Left renal pelvis (tissue), 4 donors: ENCODE data around the gene ESYT3. TPM values are rescaled to one million over a fixed set of nuclear protein-coding genes. Genes with fewer than 3 reads are reported as not detected.

Source experiments
- DNase-seq, 4 donors: peaks; one replicate each; pipeline ENCODE4 v3.0.0-alpha.2; 2013; ENCODE audit warnings: low read depth in 4 of 4, low spot score in 3 of 4
- polyA plus RNA-seq, 4 donors: library from polyadenylated mRNA; unstranded; fragments of 120-200 nt; gene quantifications; one replicate each; pipeline ENCODE4 v1.2.1, GENCODE V29; 2013; ENCODE audit not compliant: insufficient read length in 4 of 4

ESYT3 gene
- polyA plus RNA-seq, 4 donors: 0.50 to 1.9 (median 1.7) TPM

- DNase-seq: no peak
Measured at GRCh38 chr3:138459619-138460535, 25.5 kb downstream of the ESYT3 start.

- no peak for DNase-seq
Measured at GRCh38 chr3:138460536-138461205, 26.3 kb downstream of the ESYT3 start.

GRCh38 chr3:138461246-138461645 lies 26.8 kb downstream of the ESYT3 start:
- no peak for DNase-seq

- DNase-seq: no peak
Measured at GRCh38 chr3:138461896-138462295, 27.5 kb downstream of the ESYT3 start.

- no peak for DNase-seq
Measured at GRCh38 chr3:138463724-138464490, 29.5 kb downstream of the ESYT3 start.

GRCh38 chr3:138464491-138464860 lies 30.1 kb downstream of the ESYT3 start:
- no peak for DNase-seq

- no peak for DNase-seq
Measured at GRCh38 chr3:138465451-138465850, 31.0 kb downstream of the ESYT3 start.

GRCh38 chr3:138465925-138466324 lies 31.5 kb downstream of the ESYT3 start:
- no peak for DNase-seq

GRCh38 chr3:138467931-138468330 lies 33.5 kb downstream of the ESYT3 start:
- no peak for DNase-seq

- no peak for DNase-seq
Measured at GRCh38 chr3:138468451-138468850, 34.0 kb downstream of the ESYT3 start.

- no peak for DNase-seq
Measured at GRCh38 chr3:138468886-138469285, 34.5 kb downstream of the ESYT3 start.

GRCh38 chr3:138469874-138470273 lies 35.5 kb downstream of the ESYT3 start:
- DNase-seq: no peak

GRCh38 chr3:138470687-138471086 lies 36.3 kb downstream of the ESYT3 start:
- no peak for DNase-seq

GRCh38 chr3:138471481-138471880 lies 37.1 kb downstream of the ESYT3 start:
- DNase-seq: no peak

GRCh38 chr3:138472141-138472825 lies 37.9 kb downstream of the ESYT3 start:
- no peak for DNase-seq

GRCh38 chr3:138473391-138473790 lies 39.0 kb downstream of the ESYT3 start:
- DNase-seq: no peak

GRCh38 chr3:138474163-138474562 lies 39.7 kb downstream of the ESYT3 start:
- DNase-seq: no peak

- DNase-seq: no peak
Measured at GRCh38 chr3:138476526-138476925, 42.1 kb downstream of the ESYT3 start.

- DNase-seq: no peak
Measured at GRCh38 chr3:138477120-138477519, 42.7 kb downstream of the ESYT3 start.

- DNase-seq: no peak
Measured at GRCh38 chr3:138477801-138478200, 43.4 kb downstream of the ESYT3 start.

GRCh38 chr3:138479438-138479863 lies 45.0 kb downstream of the ESYT3 start:
- DNase-seq: peak in 2 of 4 donors; percentile 12 to 14
